ENCODE data around the gene FREM1.

Gene FREM1

GRCh38 chr9:14813336-14814248 is 96.6 kb downstream of the FREM1 start:
- ChIA-PET CTCF (no interaction called here), POLR2A (no interaction called here)
- DNase-seq (ENCODE audit: extremely low spot score): no peak
- TF ChIP-seq CTBP1 (IDR thresholded peaks at IDR 0.05; ENCODE audit: borderline replicate concordance): no peak
- TF ChIP-seq TARDBP (IDR thresholded peaks at IDR 0.05): no peak
- TF ChIP-seq PKNOX1 (IDR thresholded peaks at IDR 0.05): no peak
- no peak for TF ChIP-seq BHLHE40 (IDR thresholded peaks at IDR 0.05; ENCODE audit: borderline replicate concordance)
- TF ChIP-seq L3MBTL2 (conservative IDR thresholded peaks at IDR 0.05): no peak
- TF ChIP-seq HDGF (IDR thresholded peaks at IDR 0.05; ENCODE audit: borderline replicate concordance): no peak
- no peak for TF ChIP-seq ZNF384 (IDR thresholded peaks at IDR 0.05)
- no peak for TF ChIP-seq ARNT (IDR thresholded peaks at IDR 0.05)
- no peak for TF ChIP-seq SUZ12 (IDR thresholded peaks at IDR 0.05)
- no peak for TF ChIP-seq FOXA1 (IDR thresholded peaks at IDR 0.05)
- no peak for TF ChIP-seq FOXM1 (IDR thresholded peaks at IDR 0.05; ENCODE audit: borderline replicate concordance)
- TF ChIP-seq LEF1 (IDR thresholded peaks at IDR 0.05; ENCODE audit: borderline replicate concordance): no peak
- TF ChIP-seq NFRKB (IDR thresholded peaks at IDR 0.05): no peak
- TF ChIP-seq ELF4 (IDR thresholded peaks at IDR 0.05): no peak
- no peak for TF ChIP-seq SP1 (IDR thresholded peaks at IDR 0.05)
- no peak for TF ChIP-seq FOXK2 (IDR thresholded peaks at IDR 0.05)

GRCh38 chr9:14812806-14813205 is 97.4 kb downstream of the FREM1 start:
- TF ChIP-seq CTBP1 (IDR thresholded peaks at IDR 0.05; ENCODE audit: borderline replicate concordance): no peak
- TF ChIP-seq BHLHE40 (IDR thresholded peaks at IDR 0.05; ENCODE audit: borderline replicate concordance): no peak
- TF ChIP-seq ELF4 (IDR thresholded peaks at IDR 0.05): no peak
- no peak for TF ChIP-seq LEF1 (IDR thresholded peaks at IDR 0.05; ENCODE audit: borderline replicate concordance)
- no peak for TF ChIP-seq SP1 (IDR thresholded peaks at IDR 0.05)
- CTCF ChIA-PET: no interaction called here
- POLR2A ChIA-PET: no interaction called here
- DNase-seq (ENCODE audit: extremely low spot score): no peak

GRCh38 chr9:14811844-14812243 is 98.4 kb downstream of the FREM1 start:
- TF ChIP-seq NFRKB (IDR thresholded peaks at IDR 0.05): no peak
- TF ChIP-seq PKNOX1 (IDR thresholded peaks at IDR 0.05): no peak
- no peak for TF ChIP-seq FOXM1 (IDR thresholded peaks at IDR 0.05; ENCODE audit: borderline replicate concordance)
- TF ChIP-seq TARDBP (IDR thresholded peaks at IDR 0.05): no peak
- no peak for TF ChIP-seq ZNF384 (IDR thresholded peaks at IDR 0.05)
- TF ChIP-seq L3MBTL2 (conservative IDR thresholded peaks at IDR 0.05): no peak
- no peak for TF ChIP-seq FOXK2 (IDR thresholded peaks at IDR 0.05)
- no peak for TF ChIP-seq BHLHE40 (IDR thresholded peaks at IDR 0.05; ENCODE audit: borderline replicate concordance)
- no peak for TF ChIP-seq SP1 (IDR thresholded peaks at IDR 0.05)
- TF ChIP-seq ARNT (IDR thresholded peaks at IDR 0.05): no peak
- TF ChIP-seq LEF1 (IDR thresholded peaks at IDR 0.05; ENCODE audit: borderline replicate concordance): no peak
- TF ChIP-seq ELF4 (IDR thresholded peaks at IDR 0.05): no peak
- TF ChIP-seq HDGF (IDR thresholded peaks at IDR 0.05; ENCODE audit: borderline replicate concordance): no peak
- no peak for TF ChIP-seq SUZ12 (IDR thresholded peaks at IDR 0.05)
- no peak for TF ChIP-seq CTBP1 (IDR thresholded peaks at IDR 0.05; ENCODE audit: borderline replicate concordance)
- no peak for TF ChIP-seq FOXA1 (IDR thresholded peaks at IDR 0.05)
- ChIA-PET POLR2A (no interaction called here), CTCF (no interaction called here)

GRCh38 chr9:14806941-14807520 is 103.2 kb downstream of the FREM1 start:
- POLR2A ChIA-PET: no interaction called here

More at GRCh38 chr9:14811844-14812243, 98.4 kb downstream of the FREM1 start:
- DNase-seq (ENCODE audit: extremely low spot score): no peak

GRCh38 chr9:14799030-14799429 is 111.2 kb downstream of the FREM1 start:
- TF ChIP-seq TARDBP (IDR thresholded peaks at IDR 0.05) (no peak), L3MBTL2 (conservative IDR thresholded peaks at IDR 0.05) (no peak)
- CTCF ChIA-PET: no interaction called here
- POLR2A ChIA-PET: no interaction called here

More at GRCh38 chr9:14806941-14807520, 103.2 kb downstream of the FREM1 start:
- TF ChIP-seq ARNT (IDR thresholded peaks at IDR 0.05): no peak
- CTCF ChIA-PET: no interaction called here
- no peak for DNase-seq (ENCODE audit: extremely low spot score)

GRCh38 chr9:14797435-14797834 is 112.8 kb downstream of the FREM1 start:
- DNase-seq (ENCODE audit: extremely low spot score): no peak
- POLR2A ChIA-PET: no interaction called here
- CTCF ChIA-PET: interaction anchor here (0.7 kb wide), 1 partner anchor 52 kb away, joined by 7 read pairs; no protein-coding TSS in a partner anchor
- TF ChIP-seq PKNOX1 (IDR thresholded peaks at IDR 0.05) (peak; percentile 52; the same call in 1 of the 2 replicates), NFRKB (IDR thresholded peaks at IDR 0.05) (no peak)

More at GRCh38 chr9:14799030-14799429, 111.2 kb downstream of the FREM1 start:
- no peak for DNase-seq (ENCODE audit: extremely low spot score)

All from HEK293T (cell line).